A673 (cell line): ENCODE results near the gene NHERF2. TPM values are rescaled to one million over a fixed set of nuclear protein-coding genes. Genes with fewer than 3 reads are reported as not detected.

Source experiments
- BruUV-seq: library from RNA; stranded (reverse); fragments of 400-500 nt; replicated peaks from 2 replicates; lab custom pipeline; 2021; lab: Mats Ljungman, UMichigan
- CTCF ChIA-PET: fragments of 300-600 bp; sonication (Branson Sonifier 250); formaldehyde crosslinking; loops from one replicate; lab custom pipeline; 2022; ENCODE audit warnings: antibody characterized with exemption; lab: Charles Lee
- POLR2A ChIA-PET: fragments of 300-600 bp; sonication (Branson Sonifier 250); formaldehyde crosslinking; loops from one replicate; lab custom pipeline; 2022; ENCODE audit warnings: antibody characterized with exemption; ENCODE audit not compliant: low non-redundant PET; lab: Charles Lee
- DNase-seq: peaks from one replicate; pipeline ENCODE4 v3.0.0-alpha.2; 2015; ENCODE audit warnings: low spot score
- H3K27ac ChIP-seq: fragments of 200-600 bp; sonication (generic); 2 replicates; pipeline ENCODE4 v1.5.1; 2016; ENCODE audit warnings: mixed run types, low read depth, mild to moderate bottlenecking, mixed read lengths, antibody characterized with exemption, low read length; ENCODE audit not compliant: poor library complexity, severe bottlenecking
- H3K27me3 ChIP-seq: fragments of 200-600 bp; sonication (generic); replicated peaks from 2 replicates; pipeline ENCODE4 v1.6.1; 2017; ENCODE audit warnings: mixed run types, low read depth, mild to moderate bottlenecking, mixed read lengths, antibody characterized with exemption, low read length; ENCODE audit not compliant: insufficient read depth, poor library complexity
- H3K36me3 ChIP-seq: fragments of 200-600 bp; sonication (generic); 2 replicates; pipeline ENCODE4 v1.6.1; 2016; ENCODE audit warnings: mixed run types, mild to moderate bottlenecking, mixed read lengths, antibody characterized with exemption, low read length; ENCODE audit not compliant: insufficient read depth, poor library complexity, severe bottlenecking
- H3K4me1 ChIP-seq: fragments of 200-600 bp; sonication (generic); 2 replicates; pipeline ENCODE4 v1.6.1; 2017; ENCODE audit warnings: mixed run types, mild to moderate bottlenecking, mixed read lengths, antibody characterized with exemption, low read length; ENCODE audit not compliant: insufficient read depth, poor library complexity, severe bottlenecking
- H3K4me3 ChIP-seq: fragments of 200-600 bp; sonication (generic); 2 replicates; pipeline ENCODE4 v1.5.1; 2016; ENCODE audit warnings: low read depth, mixed run types, mild to moderate bottlenecking, mixed read lengths, low read length; ENCODE audit not compliant: poor library complexity, severe bottlenecking
- H3K9me3 ChIP-seq: fragments of 200-600 bp; sonication (generic); 2 replicates; pipeline ENCODE4 v1.6.1; 2016; ENCODE audit warnings: mixed run types, low read depth, mild to moderate bottlenecking, mixed read lengths, antibody characterized with exemption, low read length; ENCODE audit not compliant: poor library complexity, severe bottlenecking
- CTCF ChIP-seq: fragments of 300-800, 200-600 bp; sonication (generic); conservative IDR thresholded peaks from 2 replicates; pipeline ENCODE4 v1.5.1; 2017; ENCODE audit warnings: low read depth, mild to moderate bottlenecking, antibody characterized with exemption, low read length, moderate library complexity, mixed read lengths
- EZH2 ChIP-seq: fragments of 200-600 bp; sonication (generic); IDR thresholded peaks from 2 replicates; pipeline ENCODE4 v1.6.1; 2017; ENCODE audit warnings: borderline replicate concordance, low read depth, mild to moderate bottlenecking, mixed read lengths, antibody characterized with exemption, low read length; ENCODE audit not compliant: poor library complexity, severe bottlenecking
- intact Hi-C: fragments of 100-400 bp; cut with micrococcal nuclease; formaldehyde crosslinking; loops from one replicate; pipeline ENCODE4 v1.10.0; 2022; ENCODE audit not compliant: unreplicated experiment
- total RNA-seq: library from RNA; stranded (reverse); gene quantifications from 2 replicates; pipeline ENCODE4 v1.2.3, GENCODE V29; 2021

NHERF2 gene
- total RNA-seq, 1 experiment from 2014 or later = 19.5 TPM

- DNase-seq = no peak
- ChIA-PET POLR2A (no interaction called here), CTCF (no interaction called here)
- Histone ChIP-seq H3K4me1 (peaks cover 11% of the 10 kb centered on the region), H3K36me3 (peaks cover 7% of the 10 kb centered on the region), H3K27me3 (peaks cover 17% of the 10 kb centered on the region), H3K9me3 (no peaks in the 10 kb centered on the region), H3K27ac (no peak within 1 kb of the TSS), H3K4me3 (peak within 1 kb of the TSS; percentile 44)
- intact Hi-C loops = no loop called here
- TF ChIP-seq EZH2 (no peak), CTCF (no peak)
- no TSS peak for BruUV-seq
Observed at GRCh38 chr16:1989209-1990100, 37.2 kb upstream of the NHERF2 start, which contains the start of gene SYNGR3. Gene SYNGR3, plus strand, starts transcription at chr16:1989970. Its CDS starts 133 bp downstream, at chr16:1990103.

- no peak for DNase-seq
- intact Hi-C loops = no loop called here
- no TSS peak for BruUV-seq
- TF ChIP-seq EZH2 = no peak
- TF ChIP-seq CTCF = no peak
- peaks cover 17% of the 10 kb centered on the region for H3K27me3 ChIP-seq
- ChIA-PET CTCF (no interaction called here), POLR2A (no interaction called here)
- no peak overlapping the region for H3K27ac ChIP-seq
- peaks cover 6% of the 10 kb centered on the region for H3K4me1 ChIP-seq
- H3K9me3 ChIP-seq = no peaks in the 10 kb centered on the region
- H3K36me3 ChIP-seq = peaks cover 7% of the 10 kb centered on the region
- peak overlapping the region; percentile 44 for H3K4me3 ChIP-seq
Observed at GRCh38 chr16:1990101-1990350, 36.7 kb upstream of the NHERF2 start.

GRCh38 chr16:1990351-1991134 lies 36.2 kb upstream of the NHERF2 start:
- intact Hi-C loops = no loop called here
- H3K27me3 ChIP-seq = peaks cover 17% of the 10 kb centered on the region
- no TSS peak for BruUV-seq

More at GRCh38 chr16:1990351-1991134, 36.2 kb upstream of the NHERF2 start:
- peaks cover 6% of the 10 kb centered on the region for H3K4me1 ChIP-seq
- CTCF ChIA-PET = interaction anchor here (0.6 kb wide), 1 partner anchor 9 kb away, joined by 3 read pairs; the partner anchor contains the start of gene NOXO1
- no peak for TF ChIP-seq CTCF
- no peak for TF ChIP-seq EZH2
- no peak overlapping the region for H3K27ac ChIP-seq
- no peaks in the 10 kb centered on the region for H3K9me3 ChIP-seq
- H3K4me3 ChIP-seq = peak overlapping the region; percentile 44
- peaks cover 7% of the 10 kb centered on the region for H3K36me3 ChIP-seq
- no peak for DNase-seq
- POLR2A ChIA-PET = no interaction called here
